Activated T-cell treated with anti-CD3 and anti-CD28 coated beads, Interleukin-2, amount 50 U/mL, for 24 hours (primary cell): ENCODE measurements around the gene KIF17.

ENCODE experiments used
- DNase-seq: peaks from one replicate; pipeline ENCODE4 v3.0.0-alpha.2; 2020
- H3K27ac Mint-ChIP-seq: 2 replicates; pipeline ENCODE4 v1.8.0; 2020; ENCODE audit warnings: mild to moderate bottlenecking, mixed read lengths
- H3K27me3 Mint-ChIP-seq: 2 replicates; pipeline ENCODE4 v1.8.0; 2020; ENCODE audit warnings: mixed read lengths
- H3K36me3 Mint-ChIP-seq: 2 replicates; pipeline ENCODE4 v1.8.0; 2020; ENCODE audit warnings: low read depth, mixed read lengths
- H3K4me1 Mint-ChIP-seq: 2 replicates; pipeline ENCODE4 v1.8.0; 2020; ENCODE audit warnings: low read depth, mixed read lengths
- H3K4me3 Mint-ChIP-seq: 2 replicates; pipeline ENCODE4 v1.8.0; 2020; ENCODE audit warnings: mild to moderate bottlenecking, moderate library complexity, mixed read lengths
- H3K9me3 Mint-ChIP-seq: 2 replicates; pipeline ENCODE4 v1.8.0; 2020; ENCODE audit warnings: mixed read lengths

Gene KIF17

DNA sequence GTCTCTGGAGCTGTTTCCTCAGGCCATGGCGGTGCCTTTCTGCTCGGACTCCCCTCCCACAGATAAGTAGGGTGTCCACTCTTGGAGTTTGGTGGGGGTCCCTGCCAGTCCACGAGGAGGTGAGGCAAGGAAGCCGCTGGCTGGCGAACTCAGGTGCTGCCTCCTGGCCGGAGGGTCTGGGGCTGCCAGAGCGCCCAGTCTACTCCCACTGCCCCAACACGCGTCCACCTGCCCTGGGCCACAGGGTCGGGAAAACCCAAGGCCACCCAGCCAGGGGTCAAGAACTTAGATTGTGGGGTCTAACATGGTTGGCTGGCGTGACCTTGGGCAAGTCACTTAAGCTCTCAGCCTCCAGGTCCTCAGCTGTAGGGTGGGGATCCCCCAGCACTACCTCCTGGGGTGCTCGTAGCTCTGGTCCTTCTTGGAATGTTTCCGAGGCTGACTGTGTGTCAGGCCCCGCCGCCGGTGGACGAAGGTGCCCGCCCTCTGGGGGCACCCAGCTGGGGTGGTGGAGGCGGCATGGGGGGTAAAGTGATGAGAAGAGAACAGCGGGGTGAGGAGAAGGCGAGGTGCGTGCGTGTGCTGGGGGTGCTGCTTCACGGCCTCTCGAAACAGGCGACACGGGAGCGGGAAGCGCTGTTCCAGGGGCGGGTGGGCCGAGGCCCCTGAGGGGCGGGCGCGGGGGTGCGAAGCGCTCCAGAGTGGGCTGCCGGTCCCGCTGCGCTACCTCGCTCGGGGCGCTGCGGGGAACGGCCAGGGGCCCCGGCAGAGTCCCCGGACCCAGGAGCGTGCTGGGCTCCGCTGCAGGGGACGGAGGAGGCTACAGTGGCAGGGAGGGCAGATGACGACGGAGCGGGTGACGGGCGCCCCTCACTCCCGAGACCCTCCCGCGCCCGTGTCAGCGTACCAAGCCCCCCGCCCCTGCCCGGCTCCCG lies 13.5 kb upstream of the KIF17 start:
- H3K27me3 Mint-ChIP-seq = peaks cover 38% of the 10 kb centered on the region
- DNase-seq = peak; percentile 55
- H3K27ac Mint-ChIP-seq = peak overlapping the region; percentile 37
- peaks cover 9% of the 10 kb centered on the region for H3K36me3 Mint-ChIP-seq
- H3K9me3 Mint-ChIP-seq = no peaks in the 10 kb centered on the region
- peak overlapping the region; percentile 70 for H3K4me3 Mint-ChIP-seq
- peaks cover 25% of the 10 kb centered on the region for H3K4me1 Mint-ChIP-seq

DNA sequence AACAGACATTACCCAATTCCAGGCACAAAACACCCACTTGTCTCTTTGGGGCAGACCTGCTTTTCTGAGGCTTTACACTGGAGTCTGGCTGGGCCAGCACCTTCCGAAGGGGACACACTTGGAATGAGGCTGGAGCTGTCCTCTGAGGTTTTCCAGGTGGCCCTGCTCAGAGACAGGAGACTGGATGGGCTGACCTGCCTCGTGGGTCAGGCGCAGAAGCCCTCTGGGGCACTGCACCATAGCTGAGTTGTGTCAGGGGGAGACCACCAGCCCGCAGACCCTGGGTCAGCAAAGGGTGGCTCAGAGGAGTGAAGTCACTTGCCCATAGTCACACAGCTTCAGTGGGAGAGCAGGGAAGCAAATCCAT lies 12.9 kb upstream of the KIF17 start:
- Mint-ChIP-seq H3K27me3 (peaks cover 38% of the 10 kb centered on the region), H3K4me1 (peaks cover 25% of the 10 kb centered on the region), H3K9me3 (no peaks in the 10 kb centered on the region), H3K4me3 (peak overlapping the region; percentile 70), H3K27ac (no peak overlapping the region), H3K36me3 (peaks cover 5% of the 10 kb centered on the region)
- peak; percentile 29 for DNase-seq

DNA sequence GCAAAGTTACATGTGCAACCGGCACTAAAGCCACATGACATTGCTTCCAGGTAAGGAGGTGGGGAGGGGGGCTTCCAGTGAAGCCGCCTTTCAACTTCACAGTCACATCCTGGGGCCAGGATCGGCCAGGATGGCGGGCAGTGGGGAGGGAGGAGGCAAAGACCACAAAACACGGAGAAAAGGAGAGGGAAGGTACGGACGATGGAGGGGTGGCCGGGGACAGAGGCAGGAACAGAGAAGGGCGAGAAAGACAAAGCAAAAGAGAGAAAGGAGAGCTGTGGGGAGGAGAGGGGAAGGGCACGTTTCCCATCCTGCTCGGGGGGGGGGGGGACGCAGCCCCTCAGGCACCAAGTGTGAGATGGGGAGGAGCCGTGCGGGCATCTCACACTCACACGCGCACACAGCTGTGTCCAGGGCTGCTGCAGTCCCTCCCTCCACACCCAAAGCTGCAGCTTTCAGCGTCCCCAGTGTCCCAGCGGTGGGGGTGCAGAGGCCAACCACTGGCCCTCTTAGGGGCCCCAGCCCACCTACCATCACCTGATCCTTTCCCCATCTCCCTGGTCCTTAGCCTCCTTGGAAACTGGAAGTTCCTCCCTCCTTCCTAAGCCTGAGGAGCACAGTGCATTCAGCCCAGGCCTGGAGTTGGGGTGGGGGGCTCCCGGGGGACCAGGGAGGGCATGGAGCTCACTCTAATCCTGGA lies 12.3 kb upstream of the KIF17 start:
- H3K27ac Mint-ChIP-seq = no peak overlapping the region
- H3K27me3 Mint-ChIP-seq = peaks cover 38% of the 10 kb centered on the region
- H3K4me1 Mint-ChIP-seq = peaks cover 25% of the 10 kb centered on the region
- H3K4me3 Mint-ChIP-seq = no peak overlapping the region
- peak; percentile 27 for DNase-seq
- peaks cover 3% of the 10 kb centered on the region for H3K36me3 Mint-ChIP-seq
- H3K9me3 Mint-ChIP-seq = no peaks in the 10 kb centered on the region

DNA sequence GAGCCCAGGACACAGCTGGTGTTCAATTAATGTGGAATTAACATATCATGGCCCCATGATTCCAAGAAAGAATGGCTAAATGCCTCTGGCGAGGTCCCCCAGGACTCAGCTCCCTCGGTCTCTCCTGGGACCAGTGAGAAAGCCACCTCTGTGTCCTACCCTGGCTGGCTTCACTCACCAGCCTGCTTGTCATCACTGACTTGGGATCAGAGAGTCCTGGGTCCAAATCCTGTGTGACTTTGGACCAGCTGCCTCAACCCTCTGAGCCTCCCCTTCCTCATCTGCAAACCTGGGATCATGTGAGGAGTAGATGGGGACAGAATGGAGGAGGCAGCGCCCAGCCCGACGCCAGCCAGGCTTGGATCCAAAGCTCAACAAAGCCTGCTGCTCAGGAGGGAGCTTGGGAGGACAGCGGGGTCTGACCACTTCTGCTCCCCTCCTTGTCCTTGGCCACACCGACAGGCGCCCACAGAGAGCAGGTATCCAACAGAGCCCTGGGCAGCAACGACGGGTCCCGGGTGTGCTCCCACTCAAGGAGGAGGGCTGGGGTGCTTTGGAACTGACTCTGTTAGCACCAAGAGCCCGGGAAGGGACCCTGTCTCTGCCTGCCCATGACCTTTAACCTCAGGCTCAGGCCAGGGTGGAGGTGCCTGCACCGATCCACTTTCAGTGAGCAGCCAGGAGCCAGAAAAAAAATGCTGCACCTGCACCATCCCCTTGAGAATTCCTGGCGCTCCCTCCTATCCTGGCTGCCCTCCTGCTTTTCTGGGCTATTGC lies 11.5 kb upstream of the KIF17 start:
- H3K36me3 Mint-ChIP-seq = peaks cover 3% of the 10 kb centered on the region
- H3K27ac Mint-ChIP-seq = no peak overlapping the region
- peaks cover 38% of the 10 kb centered on the region for H3K27me3 Mint-ChIP-seq
- H3K9me3 Mint-ChIP-seq = no peaks in the 10 kb centered on the region
- H3K4me1 Mint-ChIP-seq = peaks cover 25% of the 10 kb centered on the region
- DNase-seq = peak; percentile 25
- H3K4me3 Mint-ChIP-seq = no peak overlapping the region

DNA sequence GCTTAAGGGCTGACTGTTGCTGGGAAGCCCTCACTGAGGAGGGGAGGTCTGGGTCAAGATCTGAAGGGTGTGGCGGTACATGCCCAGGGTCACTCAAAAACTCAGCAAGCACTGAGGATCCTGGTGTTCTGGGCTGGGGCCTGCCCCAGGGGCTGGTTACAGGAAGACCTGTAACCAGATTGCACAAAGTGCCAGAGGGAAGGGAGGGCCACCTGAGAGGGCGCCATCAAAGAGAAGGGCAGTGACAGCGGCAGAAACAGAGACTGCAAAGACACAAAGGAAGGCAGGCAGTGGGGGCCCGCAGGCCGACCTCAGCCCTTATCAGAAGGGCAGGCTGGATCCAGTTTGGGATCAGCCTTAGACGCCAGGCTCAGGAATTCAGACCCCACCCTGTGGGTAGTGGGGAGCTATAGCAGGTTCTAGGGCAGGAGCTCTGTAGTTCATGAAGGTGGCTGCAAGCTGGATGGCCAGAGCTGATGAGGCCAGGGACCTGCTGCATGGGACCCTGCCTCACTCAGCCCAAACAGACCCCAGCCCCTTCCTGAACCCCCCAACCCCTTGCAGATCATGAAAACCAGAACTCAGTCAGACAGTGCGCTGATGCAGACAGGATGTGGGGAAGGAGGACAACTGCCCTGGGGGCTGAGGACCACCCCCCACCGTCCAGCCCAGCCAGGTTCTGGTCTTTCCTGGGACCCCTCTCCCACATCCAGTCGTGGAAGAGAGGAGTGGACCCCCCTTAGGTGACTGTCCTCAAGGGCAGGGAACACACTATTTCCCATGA lies 10.8 kb upstream of the KIF17 start:
- no peak overlapping the region for H3K27ac Mint-ChIP-seq
- no peak overlapping the region for H3K4me3 Mint-ChIP-seq
- DNase-seq = peak; percentile 25
- H3K4me1 Mint-ChIP-seq = peaks cover 21% of the 10 kb centered on the region
- H3K9me3 Mint-ChIP-seq = no peaks in the 10 kb centered on the region
- peaks cover 38% of the 10 kb centered on the region for H3K27me3 Mint-ChIP-seq
- no peaks in the 10 kb centered on the region for H3K36me3 Mint-ChIP-seq

DNA sequence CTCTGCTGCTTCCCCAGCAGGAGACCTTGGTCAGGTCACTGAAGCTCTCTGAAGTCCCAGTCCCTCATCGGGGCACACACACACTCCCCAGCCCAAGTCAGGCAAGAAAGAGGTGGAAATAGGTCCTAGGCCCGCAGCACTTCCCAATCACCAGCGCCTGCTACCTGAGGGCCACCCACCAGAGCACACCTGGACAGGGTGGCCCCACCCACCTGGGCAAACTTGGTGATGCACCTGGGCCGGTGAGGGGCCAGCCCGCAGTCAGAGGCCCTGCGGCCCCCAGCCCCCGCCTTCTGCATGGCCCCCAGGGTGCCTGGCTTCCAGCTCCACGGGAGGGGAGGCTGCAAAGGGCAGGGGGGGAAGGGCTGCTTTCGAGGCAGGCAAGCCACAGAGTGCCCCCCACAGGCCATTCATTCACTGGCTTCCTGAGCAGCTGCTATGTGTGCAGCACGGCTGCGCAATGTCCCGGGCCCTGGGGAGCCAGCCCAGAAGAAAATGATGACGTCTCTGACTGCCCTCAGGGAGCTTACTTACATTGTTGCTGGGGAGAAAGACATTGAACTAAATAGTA lies 10.0 kb upstream of the KIF17 start:
- Mint-ChIP-seq H3K4me3 (no peak overlapping the region), H3K27me3 (peaks cover 38% of the 10 kb centered on the region), H3K9me3 (no peaks in the 10 kb centered on the region), H3K4me1 (peaks cover 13% of the 10 kb centered on the region), H3K27ac (no peak overlapping the region), H3K36me3 (no peaks in the 10 kb centered on the region)
- DNase-seq = peak; percentile 27

DNA sequence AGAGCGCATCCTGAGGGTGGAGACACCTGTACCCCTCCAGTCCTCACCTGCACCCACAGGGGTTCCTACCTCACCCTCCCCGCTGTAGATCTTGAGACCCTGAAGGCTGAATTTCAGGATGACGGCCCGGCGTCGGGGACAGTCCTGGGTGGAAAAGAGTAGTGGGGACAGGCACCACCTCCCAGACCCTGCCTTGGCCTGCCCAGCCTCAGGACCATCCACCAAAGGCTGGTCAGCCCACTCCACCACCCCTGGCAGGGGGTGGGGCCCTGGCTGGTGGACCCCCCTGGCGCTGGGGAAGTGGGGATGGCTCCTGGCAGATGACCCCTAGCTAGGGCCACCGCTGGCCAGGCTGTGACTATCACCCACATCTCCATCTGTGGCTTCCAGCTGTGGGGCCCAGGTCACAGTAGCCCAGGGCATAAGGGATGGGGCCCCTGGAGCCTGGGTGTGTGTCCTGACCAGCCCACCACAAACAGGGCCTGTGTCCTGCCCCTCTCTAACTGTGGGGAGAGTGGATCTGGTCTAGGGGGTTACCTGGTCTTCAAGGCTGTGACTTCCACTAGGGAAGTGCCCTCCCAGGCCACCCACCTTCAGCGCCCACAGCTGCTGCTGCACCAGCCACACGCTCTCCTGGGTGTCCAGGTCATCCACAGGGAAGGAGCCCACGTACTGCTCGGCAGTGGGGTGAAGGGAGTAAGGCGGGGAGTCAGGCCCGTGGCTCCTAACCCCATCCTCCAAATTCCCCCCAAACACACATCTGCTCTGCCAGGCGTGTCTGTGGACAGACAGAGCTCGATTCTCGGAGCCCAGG lies 9.3 kb upstream of the KIF17 start:
- DNase-seq = peak; percentile 22
- Mint-ChIP-seq H3K27ac (no peak overlapping the region), H3K4me3 (no peak overlapping the region), H3K36me3 (no peaks in the 10 kb centered on the region), H3K27me3 (peaks cover 34% of the 10 kb centered on the region), H3K4me1 (peaks cover 7% of the 10 kb centered on the region), H3K9me3 (no peaks in the 10 kb centered on the region)

DNA sequence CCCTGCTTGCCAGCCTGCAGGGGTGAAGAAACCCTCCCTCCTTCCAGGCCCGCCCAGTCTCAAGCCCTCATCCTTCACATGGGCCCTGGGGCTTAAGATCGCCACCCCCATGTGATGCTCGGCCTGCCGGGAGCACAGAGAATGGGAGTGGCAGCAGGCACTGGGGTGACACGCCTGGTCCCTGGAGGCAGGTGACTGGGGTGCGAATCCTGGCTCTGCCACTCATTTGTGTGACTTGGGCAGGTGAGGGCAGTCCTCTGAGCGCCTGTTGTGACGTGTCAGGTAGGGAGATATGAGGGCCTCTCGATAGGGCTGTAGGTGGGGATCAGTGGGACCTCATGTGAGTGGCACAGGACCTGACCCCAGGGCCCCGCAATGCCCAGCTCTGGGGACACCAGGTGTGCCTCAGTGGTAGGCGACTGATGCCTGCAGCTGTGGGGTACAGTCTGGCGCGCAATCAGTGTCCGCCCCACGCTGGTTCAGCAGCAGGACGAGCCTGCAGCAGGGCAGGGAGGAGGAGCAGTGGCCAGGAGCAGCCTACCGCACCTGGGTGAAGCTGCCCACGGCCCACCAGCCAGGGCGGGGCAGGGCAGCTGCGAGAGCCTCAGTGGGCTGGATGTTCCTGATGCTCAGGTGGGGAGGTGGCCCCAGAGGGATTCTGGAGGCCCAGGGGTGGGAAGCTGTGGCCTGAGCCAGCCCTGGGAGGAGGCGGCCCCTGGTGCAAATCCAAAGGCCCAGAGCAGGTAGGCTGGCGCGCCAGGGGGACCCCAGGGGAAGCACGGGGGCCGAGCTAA lies 8.5 kb upstream of the KIF17 start:
- no peak overlapping the region for H3K27ac Mint-ChIP-seq
- DNase-seq = peak; percentile 27
- no peak overlapping the region for H3K4me3 Mint-ChIP-seq
- no peaks in the 10 kb centered on the region for H3K9me3 Mint-ChIP-seq
- H3K27me3 Mint-ChIP-seq = peaks cover 32% of the 10 kb centered on the region
- no peaks in the 10 kb centered on the region for H3K36me3 Mint-ChIP-seq
- peaks cover 5% of the 10 kb centered on the region for H3K4me1 Mint-ChIP-seq

DNA sequence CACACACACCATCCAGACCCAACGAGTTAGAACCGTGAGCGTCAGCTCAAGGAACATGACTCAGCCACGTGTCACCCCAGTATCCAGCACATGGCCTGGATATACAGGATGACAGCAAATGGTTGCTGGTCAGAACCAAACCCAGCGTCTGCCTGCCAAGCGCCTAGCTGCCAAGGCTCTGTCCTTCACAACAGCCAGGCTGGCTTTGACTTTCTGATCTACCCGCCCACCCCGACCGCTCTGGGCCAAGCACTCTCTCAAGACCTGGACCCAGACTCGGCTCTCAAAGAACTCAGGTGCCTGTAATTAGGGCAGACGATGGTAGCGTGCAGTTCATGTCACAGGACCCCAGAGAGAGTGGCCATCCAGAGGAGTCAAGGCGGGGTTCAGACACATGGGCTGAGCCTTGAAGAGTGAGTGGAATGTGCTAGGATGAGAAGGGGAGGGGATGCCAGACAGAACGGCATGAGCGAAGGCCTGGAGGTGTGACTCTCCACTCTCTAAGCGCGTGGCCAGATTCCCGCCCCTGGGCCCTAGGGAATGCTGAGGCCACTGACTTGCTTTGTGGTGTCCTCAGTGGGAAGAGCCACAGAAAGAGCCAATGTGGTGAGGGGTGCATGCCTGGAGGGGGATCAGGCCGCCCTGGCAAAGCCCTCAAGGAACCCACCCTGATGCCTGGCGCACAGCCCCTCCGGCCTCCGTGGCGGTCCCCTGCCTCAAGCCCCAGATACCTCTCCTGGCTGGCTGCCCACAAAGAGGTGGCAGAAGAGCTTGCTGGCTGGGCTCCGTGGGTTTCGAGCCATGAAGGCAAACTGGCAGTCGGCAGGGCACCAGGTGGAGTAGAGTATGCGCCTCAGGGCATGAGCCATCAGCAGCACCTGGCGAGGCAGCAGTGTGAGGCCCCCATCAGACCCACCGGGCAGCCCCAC lies 7.6 kb upstream of the KIF17 start:
- no peak overlapping the region for H3K27ac Mint-ChIP-seq
- peak; percentile 25 for DNase-seq
- H3K27me3 Mint-ChIP-seq = peaks cover 23% of the 10 kb centered on the region
- H3K4me1 Mint-ChIP-seq = peaks cover 4% of the 10 kb centered on the region
- no peak overlapping the region for H3K4me3 Mint-ChIP-seq
- no peaks in the 10 kb centered on the region for H3K9me3 Mint-ChIP-seq
- H3K36me3 Mint-ChIP-seq = no peaks in the 10 kb centered on the region

DNA sequence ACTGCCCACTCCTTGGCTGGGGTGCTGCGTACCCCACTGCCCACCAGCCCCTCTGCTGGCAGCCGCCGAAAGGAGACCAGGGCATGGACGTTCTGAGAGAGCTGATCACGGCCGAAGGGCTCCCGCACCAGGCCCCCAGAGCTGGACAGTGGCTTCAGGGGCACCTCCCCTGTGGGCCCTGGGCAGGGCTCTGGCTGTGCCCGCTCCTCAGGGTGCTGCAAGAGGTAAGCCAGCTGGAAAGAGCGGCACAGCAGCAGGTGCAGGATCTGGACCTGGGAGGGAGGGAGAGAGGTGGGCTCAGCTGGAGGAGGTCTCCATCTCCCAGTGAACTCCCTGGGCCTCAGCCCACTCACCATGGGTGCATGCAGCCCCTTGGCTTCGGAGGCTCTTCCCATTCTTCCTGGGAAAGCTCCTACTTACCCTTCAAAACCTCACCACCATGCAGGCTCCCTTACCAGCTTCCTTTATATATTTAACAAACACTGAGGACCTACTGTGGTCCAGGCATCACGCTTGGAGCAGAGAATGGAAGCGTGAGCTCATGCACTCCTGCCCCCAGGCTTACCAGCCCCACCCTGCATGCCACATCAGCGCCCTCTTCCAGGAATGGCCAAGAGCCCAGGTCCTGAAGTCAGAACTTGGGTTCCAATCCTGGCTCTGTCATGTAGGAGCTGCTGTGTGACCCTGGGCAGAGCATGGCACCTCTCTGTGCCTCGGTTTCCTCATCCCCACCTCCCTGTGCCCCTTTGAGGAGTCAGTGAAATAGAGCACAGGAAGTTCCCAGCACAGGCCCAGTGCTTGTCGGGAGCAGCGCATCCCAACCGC lies 6.8 kb upstream of the KIF17 start:
- no peaks in the 10 kb centered on the region for H3K9me3 Mint-ChIP-seq
- peak; percentile 23 for DNase-seq
- no peak overlapping the region for H3K4me3 Mint-ChIP-seq
- H3K4me1 Mint-ChIP-seq = no peaks in the 10 kb centered on the region
- H3K36me3 Mint-ChIP-seq = no peaks in the 10 kb centered on the region
- peaks cover 20% of the 10 kb centered on the region for H3K27me3 Mint-ChIP-seq
- H3K27ac Mint-ChIP-seq = no peak overlapping the region
